Coronary artery (tissue), 2 donors: Measurements from ENCODE around the gene GRAMD2B.
"Not testable (repeated sequence)": the region's sequence is repeated elsewhere in the genome, so short reads cannot be mapped to it uniquely, and the experiment has no call there.

Source experiments
- DNase-seq: peaks from one replicate; pipeline ENCODE4 v3.0.0-alpha.2; 2017; ENCODE audit warnings: low spot score
- H3K27ac ChIP-seq, 2 donors: fragments of 200-600 bp; sonication (generic); one replicate each; pipeline ENCODE4 v1.5.1; 2016 to 2019
- H3K4me3 ChIP-seq: fragments of 200-600 bp; sonication (generic); 2 replicates; pipeline ENCODE4 v1.5.1; 2016; ENCODE audit warnings: mild to moderate bottlenecking, moderate library complexity
- CTCF ChIP-seq: fragments of 200-600 bp; sonication (generic); IDR thresholded peaks from one replicate; pipeline ENCODE4 v1.5.1; 2019; ENCODE audit warnings: antibody characterized with exemption

GRAMD2B gene

GRCh38 chr5:126464016-126464415 lies 40.8 kb downstream of the GRAMD2B start:
- H3K4me3 ChIP-seq = no peak overlapping the region
- no peak overlapping the region for H3K27ac ChIP-seq
- no peak for DNase-seq
- no peak for TF ChIP-seq CTCF

GRCh38 chr5:126464959-126465358 lies 41.8 kb downstream of the GRAMD2B start:
- Histone ChIP-seq H3K4me3 (no peak overlapping the region), H3K27ac (no peak overlapping the region)
- no peak for TF ChIP-seq CTCF
- DNase-seq = no peak

GRCh38 chr5:126468091-126468490 lies 44.9 kb downstream of the GRAMD2B start:
- H3K4me3 ChIP-seq = no peak overlapping the region
- H3K27ac ChIP-seq = peak overlapping the region in 1 of 2 donors; percentile 18
- no peak for DNase-seq
- no peak for TF ChIP-seq CTCF

GRCh38 chr5:126469536-126470316 lies 46.5 kb downstream of the GRAMD2B start:
- DNase-seq = no peak
- H3K4me3 ChIP-seq = no peak overlapping the region
- H3K27ac ChIP-seq = no peak overlapping the region
- no peak for TF ChIP-seq CTCF

- not testable (repeated sequence) for H3K27ac ChIP-seq, DNase-seq, H3K4me3 ChIP-seq
Observed at GRCh38 chr5:126470529-126470928, 47.3 kb downstream of the GRAMD2B start.

GRCh38 chr5:126471247-126471646 lies 48.0 kb downstream of the GRAMD2B start:
- TF ChIP-seq CTCF = no peak
- no peak overlapping the region for H3K27ac ChIP-seq
- no peak for DNase-seq
- H3K4me3 ChIP-seq = no peak overlapping the region

- no peak for TF ChIP-seq CTCF
- no peak overlapping the region for H3K4me3 ChIP-seq
- DNase-seq = no peak
- no peak overlapping the region for H3K27ac ChIP-seq
Observed at GRCh38 chr5:126471875-126472537, 48.8 kb downstream of the GRAMD2B start.
